DOHH2 (cell line): ENCODE data around the gene EXOC3L1.

Experiments
- H3F3A ChIP-seq: fragments of 200-600 bp; sonication (generic), shearing (Covaris generic); 2 replicates; pipeline ENCODE4 v1.6.0; 2016; ENCODE audit warnings: antibody characterized with exemption, mild to moderate bottlenecking; ENCODE audit not compliant: control insufficient read depth, insufficient read depth
- H3K27ac ChIP-seq: fragments of 200-600 bp; sonication (generic); 2 replicates; pipeline ENCODE4 v1.5.1; 2014; ENCODE audit warnings: low read depth, mild to moderate bottlenecking, low read length, moderate library complexity
- H3K27me3 ChIP-seq: fragments of 200-600 bp; sonication (generic); 2 replicates; pipeline ENCODE4 v1.6.1; 2014; ENCODE audit warnings: mild to moderate bottlenecking, low read length, mixed read lengths; ENCODE audit not compliant: control insufficient read depth
- H3K36me3 ChIP-seq: fragments of 200-600 bp; sonication (generic); 2 replicates; pipeline ENCODE4 v1.6.1; 2014; ENCODE audit warnings: mild to moderate bottlenecking, low read length, moderate library complexity, mixed read lengths; ENCODE audit not compliant: control insufficient read depth
- H3K4me1 ChIP-seq: fragments of 200-600 bp; sonication (generic); 2 replicates; pipeline ENCODE4 v1.6.1; 2014; ENCODE audit warnings: mild to moderate bottlenecking, low read length, mixed read lengths; ENCODE audit not compliant: control insufficient read depth
- H3K4me2 ChIP-seq: fragments of 200-600 bp; sonication (generic); 2 replicates; pipeline ENCODE4 v1.6.0; 2014; ENCODE audit warnings: mild to moderate bottlenecking, low read length, moderate library complexity
- H3K4me3 ChIP-seq: fragments of 200-600 bp; sonication (generic); 2 replicates; pipeline ENCODE4 v1.5.1; 2014; ENCODE audit warnings: mild to moderate bottlenecking, low read length, mixed read lengths
- H3K79me2 ChIP-seq: fragments of 200-600 bp; sonication (generic); 2 replicates; pipeline ENCODE4 v1.6.1; 2014; ENCODE audit warnings: mild to moderate bottlenecking, low read length, mixed read lengths; ENCODE audit not compliant: control insufficient read depth
- H3K9me2 ChIP-seq: fragments of 200-600 bp; sonication (generic); replicated peaks from 2 replicates; pipeline ENCODE4 v1.6.1; 2014; ENCODE audit warnings: mild to moderate bottlenecking, low read length, mixed read lengths; ENCODE audit not compliant: control insufficient read depth
- H3K9me3 ChIP-seq: fragments of 200-600 bp; sonication (generic); 2 replicates; pipeline ENCODE4 v1.6.1; 2014; ENCODE audit warnings: antibody characterized with exemption, low read length, mixed read lengths; ENCODE audit not compliant: control insufficient read depth, insufficient read depth
- H4K20me1 ChIP-seq: fragments of 200-600 bp; sonication (generic); 2 replicates; pipeline ENCODE4 v1.6.0; 2014; ENCODE audit warnings: low read depth, mild to moderate bottlenecking, antibody characterized with exemption, low read length, moderate library complexity; ENCODE audit not compliant: control insufficient read depth, insufficient read depth
- CTCF ChIP-seq: fragments of 200-600 bp; sonication (generic); IDR thresholded peaks from one replicate; pipeline ENCODE4 v1.5.1; 2014; ENCODE audit warnings: antibody characterized with exemption, mild to moderate bottlenecking, low read depth, low read length; ENCODE audit not compliant: poor library complexity, severe bottlenecking
- EZH2phosphoT487 ChIP-seq: fragments of 200-600 bp; sonication (generic); IDR thresholded peaks from 2 replicates; pipeline ENCODE4 v1.6.1; 2017; ENCODE audit warnings: borderline replicate concordance, mild to moderate bottlenecking, antibody characterized with exemption, low read length, moderate library complexity, mixed read lengths

EXOC3L1 gene

GRCh38 chr16:67169642-67170167 lies 20.2 kb downstream of the EXOC3L1 start:
- Histone ChIP-seq H3K36me3 (no peaks in the 10 kb centered on the region), H3K27me3 (peaks cover 61% of the 10 kb centered on the region), H3K4me2 (peak overlapping the region; percentile 49), H4K20me1 (no peaks in the 10 kb centered on the region), H3K9me2 (no peaks in the 10 kb centered on the region), H3F3A (no peaks in the 10 kb centered on the region), H3K4me3 (peak overlapping the region; percentile 32; the same call in 1 of the 2 replicates), H3K4me1 (peaks cover 24% of the 10 kb centered on the region), H3K79me2 (no peaks in the 10 kb centered on the region), H3K9me3 (no peaks in the 10 kb centered on the region), H3K27ac (no peak overlapping the region)
- TF ChIP-seq EZH2phosphoT487 (peak; percentile 95; the same call in 1 of the 2 replicates), CTCF (peak; percentile 82)

GRCh38 chr16:67169011-67169451 lies 20.9 kb downstream of the EXOC3L1 start:
- Histone ChIP-seq H3K9me3 (no peaks in the 10 kb centered on the region), H3K9me2 (no peaks in the 10 kb centered on the region), H3K79me2 (no peaks in the 10 kb centered on the region), H3K27me3 (peaks cover 60% of the 10 kb centered on the region), H3K36me3 (no peaks in the 10 kb centered on the region), H3K27ac (no peak overlapping the region), H3K4me1 (peaks cover 20% of the 10 kb centered on the region), H4K20me1 (no peaks in the 10 kb centered on the region), H3K4me2 (no peak overlapping the region), H3F3A (no peaks in the 10 kb centered on the region), H3K4me3 (no peak overlapping the region)
- no peak for TF ChIP-seq EZH2phosphoT487
- TF ChIP-seq CTCF, result no peak

- H3K4me3 ChIP-seq, result no peak overlapping the region
- H3K79me2 ChIP-seq, result no peaks in the 10 kb centered on the region
- no peaks in the 10 kb centered on the region for H3K9me2 ChIP-seq
- H3K27ac ChIP-seq, result no peak overlapping the region
- H3K36me3 ChIP-seq, result no peaks in the 10 kb centered on the region
- H4K20me1 ChIP-seq, result peaks cover 4% of the 10 kb centered on the region; the same call in 1 of the 2 replicates
- peaks cover 27% of the 10 kb centered on the region for H3K4me1 ChIP-seq
- H3K9me3 ChIP-seq, result no peaks in the 10 kb centered on the region
- TF ChIP-seq CTCF, result no peak
- TF ChIP-seq EZH2phosphoT487, result no peak
- H3K27me3 ChIP-seq, result peaks cover 64% of the 10 kb centered on the region
- H3F3A ChIP-seq, result no peaks in the 10 kb centered on the region
- no peak overlapping the region for H3K4me2 ChIP-seq
These were observed 22.3 kb downstream of the EXOC3L1 start for GRCh38 chr16:67167588-67167987.
